ENCODE data around the gene SLC34A3. TPM values are rescaled to one million over a fixed set of nuclear protein-coding genes. Genes with fewer than 3 reads are reported as not detected.

SLC34A3 gene
- total RNA-seq, result not detected

- Mint-ChIP-seq H3K27me3 (peaks cover 7 to 9% of the 10 kb centered on the region in 2 donors), H3K4me3 (no peak within 1 kb of the TSS), H3K9me3 (no peaks in the 10 kb centered on the region), H3K36me3 (no peaks in the 10 kb centered on the region), H3K4me1 (ENCODE audit: low read depth in 2 of 2) (peaks cover 3 to 5% of the 10 kb centered on the region in 2 donors), H3K27ac (no peak within 1 kb of the TSS)
- ATAC-seq (no peak), DNase-seq (ENCODE audit: low spot score) (no peak)
Measured at GRCh38 chr9:137230705-137231371, at the start of gene SLC34A3. SLC34A3 (plus strand) TSS chr9:137230901; CDS start chr9:137231703, 802 bp downstream.

- H3K4me1 Mint-ChIP-seq (ENCODE audit: low read depth in 2 of 2), result peaks cover 7 to 15% of the 10 kb centered on the region in 2 donors
Measured at GRCh38 chr9:137181680-137182079, 49.0 kb upstream of the SLC34A3 start.

GRCh38 chr9:137182836-137183235 is 47.9 kb upstream of the SLC34A3 start:
- peaks cover 6% of the 10 kb centered on the region for H3K36me3 Mint-ChIP-seq
- peaks cover 13 to 20% of the 10 kb centered on the region in 2 donors for H3K4me1 Mint-ChIP-seq (ENCODE audit: low read depth in 2 of 2)
- H3K27ac Mint-ChIP-seq, result no peak overlapping the region
- ATAC-seq, result no peak
- no peaks in the 10 kb centered on the region for H3K27me3 Mint-ChIP-seq
- no peaks in the 10 kb centered on the region for H3K9me3 Mint-ChIP-seq
- no peak overlapping the region for H3K4me3 Mint-ChIP-seq
- no peak for DNase-seq (ENCODE audit: low spot score)

More at GRCh38 chr9:137181680-137182079, 49.0 kb upstream of the SLC34A3 start:
- Mint-ChIP-seq H3K36me3 (peaks cover 6% of the 10 kb centered on the region), H3K9me3 (no peaks in the 10 kb centered on the region), H3K27ac (no peak overlapping the region), H3K4me3 (no peak overlapping the region), H3K27me3 (no peaks in the 10 kb centered on the region)
- DNase-seq (ENCODE audit: low spot score), result no peak
- peak in 1 of 2 donors; percentile 6 for ATAC-seq

GRCh38 chr9:137183980-137184595 is 46.6 kb upstream of the SLC34A3 start:
- Mint-ChIP-seq H3K4me1 (ENCODE audit: low read depth in 2 of 2) (peaks cover 13 to 22% of the 10 kb centered on the region in 2 donors), H3K27ac (no peak overlapping the region), H3K4me3 (no peak overlapping the region), H3K9me3 (no peaks in the 10 kb centered on the region), H3K27me3 (no peaks in the 10 kb centered on the region), H3K36me3 (peaks cover 6% of the 10 kb centered on the region)
- no peak for ATAC-seq
- no peak for DNase-seq (ENCODE audit: low spot score)

GRCh38 chr9:137184881-137185660 is 45.6 kb upstream of the SLC34A3 start:
- Mint-ChIP-seq H3K9me3 (no peaks in the 10 kb centered on the region), H3K36me3 (peaks cover 6% of the 10 kb centered on the region), H3K4me1 (ENCODE audit: low read depth in 2 of 2) (peaks cover 13 to 23% of the 10 kb centered on the region in 2 donors), H3K27me3 (no peaks in the 10 kb centered on the region), H3K4me3 (no peak overlapping the region), H3K27ac (no peak overlapping the region)
- no peak for DNase-seq (ENCODE audit: low spot score)
- ATAC-seq, result no peak

GRCh38 chr9:137185921-137186320 is 44.8 kb upstream of the SLC34A3 start:
- peaks cover 19 to 26% of the 10 kb centered on the region in 2 donors for H3K4me1 Mint-ChIP-seq (ENCODE audit: low read depth in 2 of 2)
- DNase-seq (ENCODE audit: low spot score), result no peak
- H3K9me3 Mint-ChIP-seq, result no peaks in the 10 kb centered on the region
- no peaks in the 10 kb centered on the region for H3K27me3 Mint-ChIP-seq
- no peak for ATAC-seq
- H3K4me3 Mint-ChIP-seq, result no peak overlapping the region
- no peak overlapping the region for H3K27ac Mint-ChIP-seq
- H3K36me3 Mint-ChIP-seq, result peaks cover 6% of the 10 kb centered on the region

- no peak for DNase-seq (ENCODE audit: low spot score)
- no peaks in the 10 kb centered on the region for H3K9me3 Mint-ChIP-seq
- H3K27ac Mint-ChIP-seq, result no peak overlapping the region
- H3K27me3 Mint-ChIP-seq, result no peaks in the 10 kb centered on the region
- peak overlapping the region; percentile 96 for H3K4me3 Mint-ChIP-seq
- H3K36me3 Mint-ChIP-seq, result peaks cover 6% of the 10 kb centered on the region
- H3K4me1 Mint-ChIP-seq (ENCODE audit: low read depth in 2 of 2), result peaks cover 20 to 28% of the 10 kb centered on the region in 2 donors
- no peak for ATAC-seq
Measured at GRCh38 chr9:137186385-137186784, 44.3 kb upstream of the SLC34A3 start.

GRCh38 chr9:137187386-137187785 is 43.3 kb upstream of the SLC34A3 start:
- Mint-ChIP-seq H3K4me3 (peak overlapping the region; percentile 96), H3K27me3 (no peaks in the 10 kb centered on the region), H3K4me1 (ENCODE audit: low read depth in 2 of 2) (peaks cover 20 to 24% of the 10 kb centered on the region in 2 donors), H3K27ac (peak overlapping the region; percentile 80 to 84), H3K36me3 (peaks cover 6% of the 10 kb centered on the region), H3K9me3 (no peaks in the 10 kb centered on the region)
- DNase-seq (ENCODE audit: low spot score) (no peak), ATAC-seq (no peak)

- Mint-ChIP-seq H3K27ac (peak overlapping the region; percentile 80 to 84), H3K27me3 (no peaks in the 10 kb centered on the region), H3K36me3 (peaks cover 6% of the 10 kb centered on the region), H3K4me3 (peak overlapping the region; percentile 96), H3K9me3 (no peaks in the 10 kb centered on the region), H3K4me1 (ENCODE audit: low read depth in 2 of 2) (peaks cover 20 to 24% of the 10 kb centered on the region in 2 donors)
- no peak for DNase-seq (ENCODE audit: low spot score)
- ATAC-seq, result peak in 1 of 2 donors; percentile 52
Measured at GRCh38 chr9:137188086-137188489, 42.6 kb upstream of the SLC34A3 start.

GRCh38 chr9:137188490-137189296 is 42.0 kb upstream of the SLC34A3 start, which contains the start of the genes ANAPC2 and SSNA1:
ANAPC2 (minus strand) TSS chr9:137188560; CDS start chr9:137188532, 28 bp downstream.
SSNA1 (plus strand) TSS chr9:137188676; CDS start chr9:137188727, 51 bp downstream.
- peaks cover 6% of the 10 kb centered on the region for H3K36me3 Mint-ChIP-seq
- ATAC-seq (peak; percentile 90 to 93), DNase-seq (ENCODE audit: low spot score) (peak; percentile 95)
- H3K9me3 Mint-ChIP-seq, result no peaks in the 10 kb centered on the region
- peak within 1 kb of the TSS; percentile 80 to 84 for H3K27ac Mint-ChIP-seq
- H3K27me3 Mint-ChIP-seq, result no peaks in the 10 kb centered on the region
- H3K4me3 Mint-ChIP-seq, result peak within 1 kb of the TSS; percentile 96
- H3K4me1 Mint-ChIP-seq (ENCODE audit: low read depth in 2 of 2), result peaks cover 20 to 24% of the 10 kb centered on the region in 2 donors

GRCh38 chr9:137189297-137190295 is 41.1 kb upstream of the SLC34A3 start:
- Mint-ChIP-seq H3K27ac (peak overlapping the region; percentile 80 to 84), H3K27me3 (no peaks in the 10 kb centered on the region)

GRCh38 chr9:137190315-137190856 is 40.3 kb upstream of the SLC34A3 start:
- no peaks in the 10 kb centered on the region for H3K36me3 Mint-ChIP-seq
- no peak for ATAC-seq
- no peak for DNase-seq (ENCODE audit: low spot score)
- no peaks in the 10 kb centered on the region for H3K27me3 Mint-ChIP-seq
- H3K4me1 Mint-ChIP-seq (ENCODE audit: low read depth in 2 of 2), result peaks cover 13 to 19% of the 10 kb centered on the region in 2 donors
- H3K9me3 Mint-ChIP-seq, result no peaks in the 10 kb centered on the region
- H3K4me3 Mint-ChIP-seq, result peak overlapping the region; percentile 66
- peak overlapping the region; percentile 68 to 87 for H3K27ac Mint-ChIP-seq

More at GRCh38 chr9:137189297-137190295, 41.1 kb upstream of the SLC34A3 start:
- Mint-ChIP-seq H3K36me3 (no peaks in the 10 kb centered on the region), H3K4me3 (peak overlapping the region; percentile 96), H3K9me3 (no peaks in the 10 kb centered on the region), H3K4me1 (ENCODE audit: low read depth in 2 of 2) (peaks cover 13 to 19% of the 10 kb centered on the region in 2 donors)
- DNase-seq (ENCODE audit: low spot score) (peak; percentile 73), ATAC-seq (no peak)

Data from natural killer cell treated with Interleukin-12 subunit alpha and Interleukin-12 subunit beta and Interleukin-15 and Interleukin-18, amount 100 ng/mL, for 72 hours (primary cell).